Activated CD8-positive, alpha-beta memory T cell treated with anti-CD3 and anti-CD28 coated beads for 24 hours (primary cell): Measurements from ENCODE around the gene H3-3A.
A peak's percentile ranks its signal among the peaks of the same experiment; 100 is the strongest.
"Not testable (repeated sequence)": the region's sequence is repeated elsewhere in the genome, so short reads cannot be mapped to it uniquely, and the experiment has no call there.

Experiments used
- DNase-seq: peaks from one replicate; pipeline ENCODE4 v3.0.0-alpha.2; 2020

H3-3A gene

GRCh38 chr1:226086776-226087175 lies 24.3 kb downstream of the H3-3A start:
- no peak for DNase-seq

DNA sequence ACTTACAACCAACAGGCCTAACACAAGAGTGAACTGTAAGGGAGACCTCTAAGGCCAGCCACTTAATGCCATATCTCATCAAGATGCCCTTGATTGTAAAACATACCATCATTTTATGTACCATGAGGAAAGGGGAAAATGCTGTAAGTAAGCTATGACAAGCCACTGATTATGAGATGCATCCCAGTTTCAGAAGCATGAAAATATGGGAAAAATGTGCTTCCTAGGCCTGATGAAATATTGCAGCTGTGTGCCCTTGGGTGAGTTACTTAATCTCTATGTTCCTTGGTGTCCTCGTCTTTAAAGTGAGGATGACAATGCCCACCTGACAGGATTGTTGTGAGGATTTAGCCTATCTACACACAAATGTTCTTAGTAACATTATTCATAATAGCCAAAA lies 28.9 kb downstream of the H3-3A start:
- no peak for DNase-seq

- DNase-seq: not testable (repeated sequence)
Measured at GRCh38 chr1:226092048-226092820, 29.7 kb downstream of the H3-3A start.

DNA sequence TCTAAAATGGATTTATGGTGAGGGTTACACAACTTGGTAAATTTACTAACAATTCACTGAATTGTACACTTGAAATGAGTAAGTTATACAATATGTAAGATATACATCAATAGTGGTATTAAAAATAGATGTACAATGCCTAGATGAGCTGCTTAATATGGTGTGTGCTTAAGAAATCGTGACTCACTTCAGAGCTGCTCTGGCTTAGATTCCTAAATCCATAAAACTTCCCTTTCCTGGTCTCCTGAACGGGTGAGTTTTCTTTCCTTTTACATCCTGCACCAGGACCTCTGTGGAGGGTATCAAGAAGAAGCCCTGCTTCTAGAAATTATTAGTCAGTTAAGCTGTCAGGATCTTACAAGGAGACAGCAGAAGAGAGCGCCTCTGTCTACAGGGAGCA lies 30.4 kb downstream of the H3-3A start:
- DNase-seq: no peak

- no peak for DNase-seq
Measured at GRCh38 chr1:226093621-226094020, 31.1 kb downstream of the H3-3A start.

DNA sequence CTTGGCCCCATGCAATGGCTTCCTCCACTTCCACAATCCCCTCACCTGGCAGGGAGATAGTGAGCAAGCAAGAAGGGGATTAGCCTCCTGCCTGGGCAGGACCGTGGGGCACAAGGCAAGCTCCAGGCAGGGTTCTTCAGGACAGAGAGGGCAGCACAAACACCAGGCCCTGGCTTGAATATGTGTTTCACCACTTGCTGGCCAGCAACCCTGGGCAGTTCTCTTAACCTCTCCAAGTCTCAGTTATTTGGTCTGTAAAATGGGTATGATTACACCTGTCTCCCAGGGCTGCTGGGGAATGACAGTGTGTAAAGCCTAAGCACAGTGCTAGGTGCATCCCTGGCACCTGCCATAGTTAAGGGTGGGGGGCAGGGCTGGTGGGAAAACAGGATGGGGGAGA lies 31.9 kb downstream of the H3-3A start:
- no peak for DNase-seq

DNA sequence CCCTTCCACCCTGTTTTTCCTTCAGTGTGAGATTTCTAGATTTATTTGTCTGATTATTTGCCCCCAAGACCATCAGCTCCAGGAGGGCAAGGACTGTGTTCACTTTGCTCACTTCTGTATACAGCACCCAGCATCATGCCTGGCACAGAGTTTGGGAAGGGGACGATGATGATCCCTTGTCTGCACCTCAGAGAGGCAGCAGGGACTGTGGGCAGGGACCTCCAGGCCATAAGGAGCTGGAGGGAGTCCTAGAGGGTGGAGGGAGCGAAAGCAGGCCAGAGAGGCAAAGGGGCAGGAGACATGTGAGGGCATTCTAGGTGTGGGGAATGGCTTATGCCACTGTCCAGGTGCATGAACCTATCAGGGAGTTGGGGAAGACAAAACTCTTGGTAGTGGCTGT lies 32.8 kb downstream of the H3-3A start:
- DNase-seq: no peak

DNA sequence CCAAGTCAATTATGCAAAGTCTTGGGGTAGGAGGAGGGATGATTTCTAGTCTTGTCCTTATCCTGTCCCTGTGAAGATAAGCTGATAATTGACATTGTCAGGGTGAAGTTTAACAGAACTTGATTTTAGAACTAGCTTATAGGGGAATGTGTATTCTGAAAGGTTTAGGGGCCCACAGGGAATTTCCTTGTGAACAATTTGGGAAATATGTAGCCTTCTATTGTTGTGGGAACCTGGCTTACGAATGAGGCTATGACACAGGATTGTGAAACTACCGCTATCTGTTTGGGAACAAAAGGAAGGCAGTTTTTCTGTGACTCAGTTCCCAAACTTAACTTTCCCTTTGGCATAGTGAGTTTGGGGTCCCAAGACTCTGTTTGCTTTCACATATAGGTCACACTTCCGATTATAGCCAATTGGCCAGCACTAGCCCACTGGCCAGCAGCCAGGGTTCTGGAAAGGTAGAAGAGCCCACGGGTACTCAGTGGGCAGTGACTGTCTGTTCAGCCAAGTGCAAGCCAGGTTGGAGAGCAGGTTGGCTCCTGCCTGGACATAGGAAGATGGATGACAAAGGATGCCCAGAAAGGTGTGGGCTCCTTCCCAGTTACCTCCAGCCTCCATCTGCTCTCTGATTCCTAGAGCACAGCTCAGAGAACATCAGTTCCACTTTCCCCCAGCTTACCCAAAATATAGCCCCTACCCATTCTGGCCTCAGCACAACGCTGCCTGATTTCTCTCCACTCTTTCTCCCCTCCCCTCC lies 35.5 kb downstream of the H3-3A start:
- DNase-seq: no peak

DNA sequence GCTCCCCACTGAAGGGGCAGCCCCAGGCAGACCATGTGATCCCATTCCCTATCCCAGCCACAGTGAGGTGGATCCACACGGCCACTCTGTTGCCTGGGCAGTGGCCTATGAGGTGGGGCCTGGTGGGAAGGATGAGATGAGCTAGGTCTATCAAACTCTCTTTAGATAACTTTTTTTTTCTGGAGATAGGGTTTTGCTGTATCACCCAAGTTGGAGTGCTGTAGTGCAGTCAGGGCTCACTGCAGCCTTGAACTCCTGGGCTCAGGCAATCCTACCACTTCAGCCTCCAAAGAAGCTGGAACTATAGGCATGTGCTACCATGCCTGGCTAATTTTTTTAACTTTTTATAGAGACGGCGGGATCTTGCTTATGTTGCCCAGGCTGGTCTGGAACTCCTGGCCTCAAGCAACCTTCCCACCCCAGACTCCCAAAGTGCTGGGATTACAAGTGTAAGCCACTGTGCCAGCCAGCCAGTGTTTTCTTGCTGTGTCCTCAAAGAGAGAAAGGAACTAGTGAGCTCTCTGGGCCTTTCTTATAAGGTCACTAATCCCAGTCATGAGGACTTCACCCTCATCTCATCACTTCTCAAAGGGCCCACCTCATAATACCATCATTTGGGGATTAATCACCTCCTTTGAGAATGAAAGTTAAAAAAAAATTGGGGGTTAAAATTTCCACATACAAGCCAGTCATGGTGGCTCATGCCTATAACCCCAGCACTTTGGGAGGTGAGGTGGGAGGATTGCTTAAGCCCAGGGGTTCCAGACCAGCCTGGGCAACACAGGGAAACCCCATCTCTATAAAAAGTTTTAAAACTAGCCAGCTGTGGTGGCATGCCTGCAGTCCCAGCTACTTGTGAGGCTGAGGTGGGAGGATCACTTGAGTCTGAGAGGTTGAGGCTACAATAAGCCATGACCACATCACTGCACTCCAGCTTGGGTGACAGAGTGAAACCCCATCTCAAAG lies 36.6 kb downstream of the H3-3A start:
- no peak for DNase-seq

DNA sequence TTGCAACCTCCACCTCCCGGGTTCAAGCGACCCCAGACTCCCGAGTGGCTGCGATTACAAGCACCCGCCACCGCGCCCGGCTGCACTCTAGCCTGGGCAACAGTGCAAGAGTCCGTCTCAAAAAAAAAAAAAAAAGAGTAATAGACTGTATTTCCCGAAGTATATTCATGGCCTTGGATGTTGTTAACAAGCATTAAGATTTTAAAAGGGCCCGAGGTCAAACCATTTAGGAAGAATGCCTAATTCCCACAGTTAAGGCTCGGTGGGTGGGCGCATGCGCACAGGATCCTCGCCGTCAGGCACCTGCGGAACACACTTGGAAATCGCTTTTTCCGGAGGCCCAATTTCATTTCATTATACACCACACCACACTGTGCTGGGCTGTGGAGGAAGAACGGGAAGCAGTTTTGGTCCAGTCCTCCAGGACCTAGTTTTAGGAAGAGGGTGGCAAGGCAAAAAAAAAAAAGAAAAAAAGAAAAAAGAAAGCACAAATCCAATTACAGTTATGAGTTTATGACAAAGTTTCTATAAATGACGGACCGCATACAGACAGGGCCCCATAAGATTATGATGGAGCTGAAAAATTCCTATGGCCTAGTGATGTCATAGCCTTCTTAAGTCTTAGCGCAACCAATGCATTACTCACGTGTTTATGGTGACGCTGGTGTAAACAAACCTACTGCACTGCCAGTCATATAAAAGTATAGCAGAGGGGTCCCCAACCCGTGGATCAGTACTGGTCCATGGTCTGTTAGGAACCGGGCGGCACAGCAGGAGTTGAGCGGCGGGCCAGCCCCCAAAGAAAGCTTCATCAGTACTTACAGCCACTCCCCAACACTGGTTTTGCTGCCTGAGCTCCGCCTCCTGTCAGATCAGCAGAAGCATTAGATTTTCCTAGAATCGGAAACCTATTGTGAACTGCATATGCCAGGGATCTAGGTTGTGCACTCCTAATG lies 38.2 kb downstream of the H3-3A start:
- DNase-seq: peak; percentile 71

DNA sequence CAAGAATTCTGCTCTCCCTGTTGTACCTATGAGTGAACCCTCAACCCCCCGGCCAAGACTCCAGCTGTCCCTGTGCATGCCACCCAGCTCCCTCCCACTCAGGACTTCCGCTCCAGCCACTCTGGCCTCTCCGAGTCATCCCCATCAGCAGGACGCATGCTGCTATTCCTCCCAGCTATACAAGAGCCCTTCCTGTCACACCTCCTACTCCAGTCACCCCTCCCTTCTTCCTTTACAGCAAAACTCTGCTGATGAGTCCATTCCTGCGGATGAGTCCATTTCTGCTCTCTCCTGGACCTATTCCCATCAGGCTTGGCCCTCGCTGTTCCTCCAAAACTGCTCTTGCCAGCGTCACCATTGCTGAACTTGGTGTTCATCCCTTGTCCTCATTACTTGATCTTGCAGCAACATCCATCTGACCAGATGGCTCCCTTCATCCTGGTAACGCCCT lies 42.2 kb downstream of the H3-3A start:
- no peak for DNase-seq

- no peak for DNase-seq
Measured at GRCh38 chr1:226107471-226108460, 45.2 kb downstream of the H3-3A start.

GRCh38 chr1:226108935-226109828 lies 46.7 kb downstream of the H3-3A start:
- no peak for DNase-seq

GRCh38 chr1:226109829-226110248 lies 47.3 kb downstream of the H3-3A start:
- DNase-seq: peak; percentile 89

DNA sequence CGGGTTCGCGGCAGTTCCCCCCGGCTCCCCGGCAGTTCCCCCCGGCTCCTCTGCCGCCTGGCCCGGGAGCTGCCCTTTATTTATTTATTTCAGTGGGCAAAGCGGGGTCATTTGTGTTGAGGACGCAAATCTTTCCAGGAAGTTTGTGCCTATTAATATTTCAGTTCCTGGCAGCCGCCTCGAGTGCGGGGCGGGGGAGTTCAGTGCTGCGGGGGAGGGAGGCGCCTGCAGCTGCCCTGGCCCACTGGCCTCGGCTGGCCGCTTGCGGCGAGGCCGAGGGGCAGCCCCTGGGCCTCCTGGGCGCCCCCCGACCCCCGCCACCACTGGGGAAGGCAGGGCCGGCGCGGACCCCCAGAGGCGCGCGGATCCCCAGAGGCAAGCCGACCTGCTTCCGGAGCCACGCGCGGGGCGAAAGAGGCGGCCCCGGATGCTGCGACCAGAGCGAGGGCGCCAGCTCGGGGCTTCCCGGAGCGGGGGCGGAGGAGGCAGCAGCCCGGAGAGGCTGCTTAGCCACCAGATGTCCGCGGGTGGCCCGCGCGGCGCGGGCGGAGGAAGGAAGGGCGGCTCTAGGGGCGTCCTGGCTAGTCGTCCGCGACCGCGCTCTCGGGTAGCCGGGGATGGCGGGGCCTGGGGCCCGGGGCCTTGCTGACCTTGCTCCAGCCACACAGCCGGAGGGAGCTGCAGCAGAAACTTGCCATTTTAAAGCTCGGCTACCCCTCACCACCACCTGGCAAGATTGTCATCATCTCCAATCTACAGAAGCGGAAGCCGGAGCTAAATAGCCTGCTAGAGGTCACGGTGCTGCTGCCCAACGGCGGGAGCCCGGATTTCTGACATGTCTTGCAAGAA lies 48.0 kb downstream of the H3-3A start:
- DNase-seq: peak; percentile 90

DNA sequence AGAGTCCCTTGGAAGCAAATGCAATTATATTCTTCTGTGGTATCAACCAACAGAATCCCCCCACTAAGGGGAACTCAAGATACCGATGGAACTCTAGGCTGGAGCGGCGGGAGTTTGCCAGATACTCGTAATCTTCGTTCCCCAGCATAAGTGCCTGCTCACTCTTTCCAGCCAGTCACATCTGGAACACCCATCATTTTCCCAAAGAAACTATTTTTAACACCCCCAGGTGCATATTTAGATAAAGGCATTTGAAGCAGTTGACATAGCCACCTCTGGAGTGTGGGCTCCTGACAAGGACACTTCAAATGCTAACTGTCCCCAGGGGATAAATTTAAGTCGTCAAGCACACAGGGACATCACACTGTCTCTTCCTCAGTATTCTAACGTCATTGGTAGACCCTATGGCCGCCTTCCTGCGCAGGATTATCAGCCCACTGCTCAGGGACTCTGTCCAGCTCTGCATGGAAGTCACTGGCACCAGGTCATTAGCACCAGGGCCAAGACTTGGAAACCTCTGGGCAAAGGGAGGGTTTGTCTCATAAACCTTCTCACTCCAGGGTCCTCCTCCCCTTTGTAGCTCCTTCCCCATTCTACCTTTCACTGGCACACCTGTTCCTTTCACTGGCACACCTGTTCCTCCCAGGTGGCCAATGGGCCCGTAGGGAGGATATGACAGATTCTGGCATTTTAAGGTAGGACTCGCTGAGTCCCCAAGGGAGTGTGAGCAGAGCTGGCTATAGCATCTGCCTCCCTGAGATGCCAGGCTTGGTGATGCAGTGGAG lies 48.8 kb downstream of the H3-3A start:
- DNase-seq: no peak

DNA sequence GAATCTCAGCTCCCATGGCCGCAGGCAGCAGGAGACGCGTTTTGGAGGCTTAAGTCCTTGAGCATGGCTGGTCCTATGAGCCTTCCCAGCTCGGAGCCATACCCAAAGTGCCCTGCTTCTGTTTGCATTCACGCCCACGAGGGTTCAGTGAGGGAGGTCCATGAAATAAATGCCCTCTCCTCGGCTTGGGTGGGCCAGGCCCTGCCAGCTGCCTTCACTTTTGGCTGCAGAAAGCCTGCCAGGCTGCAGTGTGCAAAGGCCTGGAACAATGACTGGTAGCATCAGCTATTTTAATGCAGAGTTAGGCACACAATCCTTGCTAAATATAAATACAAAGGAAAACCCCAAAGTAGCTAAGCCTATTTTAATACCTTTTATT lies 49.4 kb downstream of the H3-3A start:
- DNase-seq: no peak

GRCh38 chr1:226112626-226113025 lies 50.1 kb downstream of the H3-3A start:
- no peak for DNase-seq
